AG04449 (cell line): ENCODE results near the gene GLMP.
"Not testable (repeated sequence)": the region's sequence is repeated elsewhere in the genome, so short reads cannot be mapped to it uniquely, and the experiment has no call there.

ENCODE experiments used
- CTCF ChIA-PET: fragments of 350-600 bp; formaldehyde crosslinking; extraction: SDS; loops from one replicate; lab custom pipeline; 2021; ENCODE audit warnings: antibody characterized with exemption; lab: Yijun Ruan, JAX
- POLR2A ChIA-PET: fragments of 400-600, 350-600 bp; formaldehyde crosslinking; extraction: SDS; loops from one replicate; lab custom pipeline; 2020; ENCODE audit warnings: antibody characterized with exemption, inconsistent platforms; lab: Yijun Ruan, JAX
- DNase-seq: peaks from one replicate; pipeline ENCODE4 v3.0.0-alpha.2; 2010; ENCODE audit warnings: low read depth, low spot score
- H3K4me3 ChIP-seq: 2 replicates; pipeline ENCODE4 v1.5.1; 2011; ENCODE audit warnings: low read depth, mild to moderate bottlenecking, control low read depth, low read length
- TF ChIP-seq, protein P1 (sequence below): IDR thresholded peaks from one replicate; pipeline ENCODE4 v1.5.1; 2011; ENCODE audit warnings: mild to moderate bottlenecking, moderate library complexity, low read length, control low read depth, inconsistent platforms; ENCODE audit not compliant: insufficient read depth; ENCODE audit errors: missing control alignments

The GLMP gene

DNA sequence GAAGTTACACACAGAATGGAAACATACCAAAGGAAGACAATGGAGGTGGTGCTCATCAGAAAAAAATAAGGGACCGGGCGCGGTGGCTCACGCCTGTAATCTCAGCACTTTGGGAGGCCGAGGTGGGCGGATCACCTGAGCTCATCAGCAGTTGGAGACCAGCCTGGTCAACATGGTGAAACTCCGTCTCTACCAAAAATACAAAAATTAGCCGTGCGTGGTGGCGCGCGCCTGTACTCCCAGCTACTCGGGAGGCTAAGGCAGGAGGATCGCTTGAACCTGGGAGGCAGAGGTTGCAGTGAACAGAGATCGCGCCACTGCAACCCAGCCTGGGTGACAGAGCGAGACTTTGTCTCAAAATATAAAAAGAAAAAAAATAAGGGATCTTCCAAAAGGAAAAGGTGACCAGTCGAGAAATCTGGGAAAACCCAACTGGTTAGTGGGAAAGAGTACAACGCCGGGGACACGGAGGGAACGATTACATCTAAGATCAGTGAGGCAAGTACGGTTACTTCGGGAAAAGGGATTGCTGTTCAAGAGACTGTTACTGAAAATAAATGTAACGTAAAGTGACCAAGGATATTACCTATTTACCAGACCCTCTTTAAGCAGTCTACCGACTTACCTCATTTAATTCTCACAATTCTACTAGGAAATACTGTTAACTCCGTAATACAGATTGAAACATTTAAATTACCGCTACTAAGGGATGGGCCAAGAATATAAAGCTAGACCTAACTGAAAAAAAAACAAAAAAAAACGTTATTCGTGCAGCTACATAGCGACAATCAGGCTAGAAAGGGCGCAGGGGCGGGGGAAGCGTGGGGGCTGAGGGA, 41.8 kb upstream of the GLMP start:
- ChIA-PET CTCF (interaction anchor here (0.5 to 7.7 kb wide), 15 partner anchors 8 to 109 kb away, joined by 3 to 78 read pairs (median 3); no protein-coding TSS in a partner anchor), POLR2A (interaction anchor here (0.9 kb wide), 1 partner anchor 18 kb away, joined by 3 read pairs; no protein-coding TSS in a partner anchor)
- TF ChIP-seq, protein P1, sequence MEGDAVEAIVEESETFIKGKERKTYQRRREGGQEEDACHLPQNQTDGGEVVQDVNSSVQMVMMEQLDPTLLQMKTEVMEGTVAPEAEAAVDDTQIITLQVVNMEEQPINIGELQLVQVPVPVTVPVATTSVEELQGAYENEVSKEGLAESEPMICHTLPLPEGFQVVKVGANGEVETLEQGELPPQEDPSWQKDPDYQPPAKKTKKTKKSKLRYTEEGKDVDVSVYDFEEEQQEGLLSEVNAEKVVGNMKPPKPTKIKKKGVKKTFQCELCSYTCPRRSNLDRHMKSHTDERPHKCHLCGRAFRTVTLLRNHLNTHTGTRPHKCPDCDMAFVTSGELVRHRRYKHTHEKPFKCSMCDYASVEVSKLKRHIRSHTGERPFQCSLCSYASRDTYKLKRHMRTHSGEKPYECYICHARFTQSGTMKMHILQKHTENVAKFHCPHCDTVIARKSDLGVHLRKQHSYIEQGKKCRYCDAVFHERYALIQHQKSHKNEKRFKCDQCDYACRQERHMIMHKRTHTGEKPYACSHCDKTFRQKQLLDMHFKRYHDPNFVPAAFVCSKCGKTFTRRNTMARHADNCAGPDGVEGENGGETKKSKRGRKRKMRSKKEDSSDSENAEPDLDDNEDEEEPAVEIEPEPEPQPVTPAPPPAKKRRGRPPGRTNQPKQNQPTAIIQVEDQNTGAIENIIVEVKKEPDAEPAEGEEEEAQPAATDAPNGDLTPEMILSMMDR: no peak
- DNase-seq: no peak
- H3K4me3 ChIP-seq: peak overlapping the region; percentile 97

DNA sequence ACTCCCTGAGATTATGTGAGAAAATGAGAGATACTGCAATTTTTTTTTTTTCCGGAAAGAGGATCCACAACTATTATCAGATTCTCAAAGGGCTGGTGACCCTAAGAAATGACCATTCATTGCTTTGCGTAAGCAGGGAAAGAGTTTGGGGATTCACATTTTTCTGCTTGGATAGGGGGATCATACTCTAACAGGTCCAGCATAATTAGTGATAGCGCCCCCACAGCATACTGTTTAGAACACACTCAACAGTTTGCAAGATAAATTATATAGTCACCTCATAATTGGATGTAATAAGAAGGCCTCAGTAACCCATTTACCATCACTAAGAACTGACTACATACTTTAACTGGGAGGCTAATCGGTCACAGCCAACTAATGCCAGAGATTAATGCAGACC, 40.8 kb upstream of the GLMP start:
- CTCF ChIA-PET: interaction anchor here (0.6 to 7.7 kb wide), 9 partner anchors 9 to 110 kb away, joined by 3 to 78 read pairs (median 3); no protein-coding TSS in a partner anchor
- DNase-seq: no peak
- TF ChIP-seq, protein P1: no peak
- H3K4me3 ChIP-seq: peak overlapping the region; percentile 97
- POLR2A ChIA-PET: no interaction called here

DNA sequence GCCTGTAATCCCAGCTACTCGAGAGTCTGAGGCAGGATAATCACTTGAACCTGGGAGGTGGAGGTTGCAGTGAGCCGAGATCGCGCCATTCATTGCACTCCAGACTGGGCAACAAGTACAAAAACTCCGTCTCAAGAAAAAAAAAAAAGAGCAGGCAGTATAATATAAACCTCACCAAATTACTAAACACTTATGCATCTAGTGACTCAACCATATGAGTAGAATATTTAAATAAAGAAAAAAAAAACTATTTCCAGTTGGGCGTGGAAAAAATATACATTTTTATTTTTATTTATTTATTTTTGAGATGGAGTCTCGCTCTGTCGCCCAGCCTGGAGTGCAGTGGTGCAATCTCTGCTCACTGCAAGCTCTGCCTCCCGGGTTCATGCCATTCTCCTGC, 27.7 kb upstream of the GLMP start:
- POLR2A ChIA-PET, H3K4me3 ChIP-seq, DNase-seq: not testable (repeated sequence)
- CTCF ChIA-PET: interaction anchor here (0.8 to 4.3 kb wide), 3 partner anchors 9 to 37 kb away, joined by 3 to 16 read pairs (median 3); no protein-coding TSS in a partner anchor

DNA sequence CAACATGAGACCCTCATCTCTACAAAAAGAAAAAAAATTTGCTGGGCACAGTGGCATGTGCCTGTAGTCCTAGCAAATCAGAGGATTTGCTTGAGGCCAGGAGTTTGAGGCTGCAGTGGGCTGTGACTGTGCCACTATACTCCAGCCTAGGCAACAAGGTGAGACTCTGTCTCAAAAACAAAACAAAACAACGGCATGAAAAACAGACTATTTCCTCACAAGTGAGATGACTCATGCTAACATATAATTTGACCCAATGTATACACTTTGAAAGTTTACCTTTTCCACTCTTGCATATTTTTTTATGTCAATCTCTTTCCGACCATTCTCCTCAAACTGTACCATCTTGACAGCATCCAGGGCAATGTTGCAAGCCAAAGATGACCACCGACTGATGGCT, 25.1 kb upstream of the GLMP start:
- CTCF ChIA-PET: interaction anchor here (0.9 to 5.2 kb wide), 13 partner anchors 8 to 229 kb away, joined by 3 to 78 read pairs (median 6); partner anchors contain the start of genes CCT3, TMEM79 and TSACC
- POLR2A ChIA-PET: no interaction called here
- no peak overlapping the region for H3K4me3 ChIP-seq
- TF ChIP-seq, protein P1: no peak
- no peak for DNase-seq

DNA sequence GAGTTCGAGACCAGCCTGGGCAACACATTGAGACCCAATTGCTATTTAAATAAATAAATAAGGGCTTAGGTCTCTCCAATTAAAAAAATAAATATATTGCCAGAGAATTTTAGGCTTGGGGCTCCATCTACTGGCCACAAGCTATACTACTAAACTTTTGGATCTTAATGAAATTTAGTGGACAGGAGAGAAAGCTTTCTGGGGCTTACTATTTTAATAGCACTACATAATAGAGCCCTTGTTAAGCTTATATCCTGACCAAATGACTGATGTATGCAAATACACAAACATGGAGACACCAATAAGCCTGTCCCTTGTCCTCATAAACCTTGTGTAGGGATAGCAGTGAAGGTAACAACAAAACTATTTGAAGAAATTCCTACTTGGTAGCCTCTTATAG, 24.2 kb upstream of the GLMP start:
- H3K4me3 ChIP-seq: no peak overlapping the region
- no peak for DNase-seq
- CTCF ChIA-PET: interaction anchor here (0.8 to 5.2 kb wide), 30 partner anchors 10 to 229 kb away, joined by 3 to 78 read pairs (median 5); partner anchors contain the start of genes CCT3, SMG5, TMEM79 and TSACC
- TF ChIP-seq, protein P1: peak; percentile 23
- POLR2A ChIA-PET: interaction anchor here (1.0 kb wide), 1 partner anchor 18 kb away, joined by 3 read pairs; the partner anchor contains the start of genes CCT3 and TSACC

DNA sequence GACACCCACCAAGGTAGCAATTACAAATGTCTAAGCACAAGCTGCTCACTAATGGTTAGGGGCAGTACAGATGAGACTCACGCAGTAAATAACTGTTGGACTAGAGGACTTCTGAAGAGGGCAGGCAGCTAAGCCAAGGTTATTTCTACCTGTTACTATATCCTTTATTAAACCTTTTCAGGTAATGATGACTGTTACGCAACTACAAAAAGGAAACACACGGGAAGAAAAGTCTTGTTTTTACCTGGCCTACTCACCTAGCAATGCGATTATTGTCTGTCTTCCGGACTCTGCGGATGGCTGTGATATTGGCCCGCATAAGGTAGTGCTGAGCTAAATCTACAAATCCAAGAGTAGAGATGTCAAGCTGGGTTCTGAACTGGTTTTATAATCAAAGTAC, 21.4 kb upstream of the GLMP start:
- no peak for DNase-seq
- TF ChIP-seq, protein P1: no peak
- H3K4me3 ChIP-seq: no peak overlapping the region
- POLR2A ChIA-PET: no interaction called here
- CTCF ChIA-PET: interaction anchor here (1.1 to 5.2 kb wide), 7 partner anchors 8 to 43 kb away, joined by 3 to 78 read pairs (median 23); partner anchors contain the start of genes CCT3 and TSACC
